GM19452 (cell line): ENCODE data around the gene SBNO2.
"Not testable (repeated sequence)": the region's sequence is repeated elsewhere in the genome, so short reads cannot be mapped to it uniquely, and the experiment has no call there.

Experiments
- ATAC-seq: cut with Tn5 transposase; IDR thresholded peaks from one replicate; pipeline ENCODE4 v1.9.1; 2021; ENCODE audit not compliant: unreplicated experiment

Gene SBNO2

DNA sequence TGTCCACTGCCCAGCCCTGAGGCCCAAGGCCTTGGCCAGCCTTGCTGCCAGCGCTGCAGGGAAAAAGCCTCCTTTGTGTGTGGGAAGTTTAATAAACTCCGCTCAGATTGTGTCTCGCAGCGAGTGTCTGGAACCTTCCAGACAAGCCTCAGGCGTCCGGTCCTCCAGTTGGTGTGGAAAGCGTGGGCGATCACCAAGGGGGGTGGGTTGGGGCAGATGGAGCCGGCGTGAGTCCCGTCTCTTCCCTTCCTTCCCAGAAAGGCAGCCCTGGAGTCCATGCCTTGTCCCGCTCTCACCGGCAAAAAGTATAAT is 36.1 kb upstream of the SBNO2 start:
- ATAC-seq, result no peak

- ATAC-seq, result not testable (repeated sequence)
Measured at GRCh38 chr19:1208830-1209229, 34.8 kb upstream of the SBNO2 start.

DNA sequence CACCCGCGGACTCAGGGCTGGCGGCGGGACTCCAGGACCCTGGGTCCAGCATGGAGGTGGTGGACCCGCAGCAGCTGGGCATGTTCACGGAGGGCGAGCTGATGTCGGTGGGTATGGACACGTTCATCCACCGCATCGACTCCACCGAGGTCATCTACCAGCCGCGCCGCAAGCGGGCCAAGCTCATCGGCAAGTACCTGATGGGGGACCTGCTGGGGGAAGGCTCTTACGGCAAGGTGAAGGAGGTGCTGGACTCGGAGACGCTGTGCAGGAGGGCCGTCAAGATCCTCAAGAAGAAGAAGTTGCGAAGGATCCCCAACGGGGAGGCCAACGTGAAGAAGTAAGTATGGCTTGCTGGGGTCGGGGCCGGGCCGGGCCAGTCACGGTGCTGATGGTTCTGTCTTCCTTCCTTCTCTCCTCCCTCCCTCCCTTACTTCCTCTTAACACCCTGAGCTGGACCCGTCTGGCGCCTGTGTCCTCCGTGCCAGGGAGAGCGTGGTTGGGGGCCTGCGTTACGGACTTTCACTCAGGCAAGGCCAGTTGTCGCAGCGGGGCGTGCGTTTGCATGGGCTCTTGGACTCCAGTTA is 32.9 kb upstream of the SBNO2 start:
- ATAC-seq, result no peak

DNA sequence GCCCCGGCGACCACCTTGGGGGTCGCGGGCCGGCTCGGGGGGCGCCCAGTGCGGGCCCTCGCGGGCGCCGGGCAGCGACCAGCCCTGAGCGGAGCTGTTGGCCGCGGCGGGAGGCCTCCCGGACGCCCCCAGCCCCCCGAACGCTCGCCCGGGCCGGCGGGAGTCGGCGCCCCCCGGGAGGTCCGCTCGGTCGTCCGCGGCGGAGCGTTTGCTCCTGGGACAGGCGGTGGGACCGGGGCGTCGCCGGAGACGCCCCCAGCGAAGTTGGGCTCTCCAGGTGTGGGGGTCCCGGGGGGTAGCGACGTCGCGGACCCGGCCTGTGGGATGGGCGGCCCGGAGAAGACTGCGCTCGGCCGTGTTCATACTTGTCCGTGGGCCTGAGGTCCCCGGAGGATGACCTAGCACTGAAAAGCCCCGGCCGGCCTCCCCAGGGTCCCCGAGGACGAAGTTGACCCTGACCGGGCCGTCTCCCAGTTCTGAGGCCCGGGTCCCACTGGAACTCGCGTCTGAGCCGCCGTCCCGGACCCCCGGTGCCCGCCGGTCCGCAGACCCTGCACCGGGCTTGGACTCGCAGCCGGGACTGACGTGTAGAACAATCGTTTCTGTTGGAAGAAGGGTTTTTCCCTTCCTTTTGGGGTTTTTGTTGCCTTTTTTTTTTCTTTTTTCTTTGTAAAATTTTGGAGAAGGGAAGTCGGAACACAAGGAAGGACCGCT is 32.2 kb upstream of the SBNO2 start:
- ATAC-seq, result no peak

DNA sequence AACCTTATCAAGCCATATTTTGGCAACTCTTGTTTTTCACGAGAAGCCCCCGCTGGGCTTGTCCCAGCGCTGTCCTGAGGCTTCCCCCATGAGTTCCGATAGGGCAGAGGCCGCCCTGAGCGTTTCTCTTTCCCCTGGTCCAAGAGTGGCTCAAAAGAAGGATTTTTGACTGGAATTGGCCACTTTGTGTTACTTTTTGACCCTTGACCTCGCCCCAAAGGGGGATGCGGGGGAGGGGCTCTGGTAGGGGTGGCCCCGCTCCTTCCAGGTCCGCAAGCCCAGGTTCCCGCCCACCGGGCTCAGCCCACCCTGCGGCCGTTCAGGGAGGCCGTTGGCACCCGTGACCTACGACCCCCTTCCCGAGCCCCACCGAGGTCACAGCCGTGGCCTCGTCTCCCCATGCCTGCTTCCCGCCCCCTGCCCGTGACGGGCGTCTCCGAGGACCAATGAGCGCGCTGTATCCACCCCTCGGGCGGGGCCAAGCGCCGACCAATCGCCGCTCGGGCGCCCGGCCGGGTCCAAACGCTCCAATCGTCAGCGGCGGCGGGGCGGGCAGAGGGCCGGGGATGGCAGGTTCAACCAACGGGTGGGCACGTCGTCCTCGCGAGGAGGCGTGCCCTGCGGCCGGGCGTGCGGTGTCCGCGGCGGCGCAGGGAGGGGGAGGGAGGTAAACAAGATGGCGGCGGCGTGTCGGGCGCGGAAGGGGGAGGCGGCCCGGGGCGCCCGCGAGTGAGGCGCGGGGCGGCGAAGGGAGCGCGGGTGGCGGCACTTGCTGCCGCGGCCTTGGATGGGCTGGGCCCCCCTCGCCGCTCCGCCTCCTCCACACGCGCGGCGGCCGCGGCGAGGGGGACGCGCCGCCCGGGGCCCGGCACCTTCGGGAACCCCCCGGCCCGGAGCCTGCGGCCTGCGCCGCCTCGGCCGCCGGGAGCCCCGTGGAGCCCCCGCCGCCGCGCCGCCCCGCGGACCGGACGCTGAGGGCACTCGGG is 31.3 kb upstream of the SBNO2 start, which contains the start of gene STK11:
Gene STK11 (plus strand): TSS at position 665 of the 986 bp plus-strand sequence. CDS start 1,136 bp downstream, outside the sequence.
- peak; percentile 83 for ATAC-seq

DNA sequence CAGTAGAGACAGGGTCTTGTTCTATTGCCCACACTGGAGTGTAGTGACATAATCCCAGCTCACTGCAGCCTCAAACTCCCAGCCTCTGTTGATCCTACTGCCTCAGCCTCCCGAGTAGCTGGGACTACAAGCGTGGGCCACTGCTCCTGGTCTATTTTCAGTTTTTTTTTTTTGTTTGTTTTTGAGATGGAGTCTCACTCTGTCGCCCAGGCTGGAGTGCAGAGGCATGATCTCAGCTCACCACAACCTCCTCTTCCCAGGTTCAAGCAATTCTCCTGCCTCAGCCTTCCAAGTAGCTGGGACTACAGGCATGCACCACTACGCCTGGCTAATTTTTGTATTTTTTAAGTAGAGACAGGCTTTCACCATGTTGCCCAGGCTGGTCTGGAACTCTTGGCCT is 26.5 kb upstream of the SBNO2 start:
- ATAC-seq, result not testable (repeated sequence)

GRCh38 chr19:1199531-1199930 is 25.5 kb upstream of the SBNO2 start:
- no peak for ATAC-seq

GRCh38 chr19:1189419-1189818 is 15.4 kb upstream of the SBNO2 start:
- ATAC-seq, result no peak

GRCh38 chr19:1183543-1184172 is 9.6 kb upstream of the SBNO2 start:
- no peak for ATAC-seq

- no peak for ATAC-seq
Measured at GRCh38 chr19:1182727-1183126, 8.7 kb upstream of the SBNO2 start.

GRCh38 chr19:1182068-1182467 is 8.0 kb upstream of the SBNO2 start:
- ATAC-seq, result no peak

DNA sequence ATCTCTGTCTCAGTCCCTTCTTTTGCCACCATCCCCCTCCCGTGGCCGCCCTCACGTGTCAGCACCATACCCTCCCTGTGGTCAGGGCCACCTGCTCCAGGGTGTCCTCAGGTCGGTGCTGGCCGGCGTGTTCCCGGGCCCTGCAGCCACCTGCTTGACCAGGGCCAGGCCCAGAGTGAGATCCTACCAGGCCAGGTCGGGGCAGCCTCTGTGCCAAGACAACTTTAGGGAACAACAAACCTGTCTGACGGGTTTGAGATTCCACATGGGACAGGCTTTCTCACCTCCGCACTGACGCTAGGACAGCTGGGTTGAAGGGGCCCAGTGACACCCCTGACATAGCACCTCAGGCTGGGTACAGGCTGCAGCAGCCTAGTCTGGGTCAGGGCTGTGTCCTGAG is 7.5 kb upstream of the SBNO2 start:
- no peak for ATAC-seq

GRCh38 chr19:1177322-1178114 is 3.5 kb upstream of the SBNO2 start:
- no peak for ATAC-seq

- ATAC-seq, result no peak
Measured at GRCh38 chr19:1173159-1173844, 766 bp downstream of the SBNO2 start.

DNA sequence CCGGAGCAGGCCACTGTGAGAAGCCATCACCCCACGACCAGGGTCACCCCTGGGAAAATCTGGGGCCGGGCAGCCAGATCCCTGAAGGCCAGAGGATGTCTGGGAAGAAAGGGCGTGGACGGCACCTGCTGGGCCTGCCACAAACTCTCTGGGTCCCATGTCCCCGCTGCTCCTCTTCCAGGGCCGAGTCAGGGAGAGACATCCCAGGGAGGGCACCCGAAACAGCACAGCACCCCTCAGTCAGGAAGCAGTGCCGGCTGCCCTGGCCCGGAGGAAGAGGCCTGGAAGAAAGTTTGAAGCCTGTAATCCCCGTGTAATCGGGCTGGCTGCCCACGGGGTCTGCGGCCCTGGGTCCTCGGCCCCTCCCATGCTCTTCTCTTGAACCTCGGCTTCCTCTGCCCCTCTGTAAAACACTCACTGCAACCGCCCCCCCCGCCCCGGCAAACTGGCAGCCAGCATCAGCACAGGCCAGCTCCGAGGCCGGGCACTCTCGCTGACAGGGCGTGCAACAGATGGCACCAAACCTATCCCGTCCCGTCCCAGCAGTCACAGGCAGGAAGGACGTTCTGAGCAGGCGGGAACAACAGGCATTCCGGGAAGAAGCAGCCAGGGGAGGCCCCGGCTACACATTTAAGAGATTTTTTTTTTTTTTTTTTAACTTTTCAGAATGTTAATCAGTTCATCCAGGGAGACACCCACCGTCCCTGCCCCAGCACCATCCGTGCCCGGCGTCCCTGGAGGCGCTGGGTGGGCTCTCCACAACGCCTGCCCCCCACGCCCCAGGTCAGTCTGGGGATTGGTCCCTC is 1.5 kb downstream of the SBNO2 start:
- no peak for ATAC-seq

DNA sequence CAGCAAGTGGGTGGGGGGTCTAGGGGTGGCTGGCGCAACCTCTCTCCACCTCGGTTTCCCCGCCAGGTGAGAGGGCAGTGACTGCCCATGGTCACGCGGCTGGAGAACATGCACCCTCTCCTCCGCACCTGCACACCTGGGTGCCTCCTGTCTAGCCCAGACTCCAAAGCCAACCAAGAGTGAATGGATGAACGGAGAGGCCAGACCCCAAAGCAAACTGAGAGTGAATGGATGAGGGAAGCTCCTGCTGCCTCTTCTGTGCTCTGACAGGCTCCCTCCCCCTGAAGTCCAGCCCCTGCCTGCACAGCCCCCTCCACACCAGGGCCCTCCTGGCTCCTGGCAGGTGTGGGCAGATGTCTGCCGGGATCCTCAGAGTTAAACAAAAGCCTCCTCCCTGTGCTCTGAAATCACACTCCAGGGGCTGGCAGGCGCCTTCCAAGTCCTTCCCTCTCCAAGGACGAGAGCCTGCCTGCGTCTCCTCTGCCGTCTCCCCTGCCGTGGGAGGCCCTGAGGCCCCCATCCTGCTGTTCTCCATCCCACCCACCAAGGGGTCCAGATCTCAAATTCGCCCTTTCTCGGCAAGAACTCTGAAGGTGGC is 2.2 kb downstream of the SBNO2 start:
- no peak for ATAC-seq

- ATAC-seq, result no peak
Measured at GRCh38 chr19:1170938-1171754, 2.9 kb downstream of the SBNO2 start.
